Common myeloid progenitor, CD34-positive (primary cell): ENCODE results near the gene CACNB3.
A peak's percentile ranks its signal among the peaks of the same experiment; 100 is the strongest.

Source experiments
- CTCF ChIA-PET: fragments of 350-600 bp; sonication (Branson Sonifier 250); formaldehyde crosslinking; loops from one replicate; lab custom pipeline; 2021; ENCODE audit warnings: antibody characterized with exemption; lab: Charles Lee
- POLR2A ChIA-PET: fragments of 350-600 bp; sonication (Branson Sonifier 250); formaldehyde crosslinking; loops from one replicate; lab custom pipeline; 2021; ENCODE audit warnings: antibody characterized with exemption; lab: Charles Lee
- DNase-seq, 3 donors: peaks; one replicate each; pipeline versions ENCODE4 v3.0.0 to v3.0.0-alpha.2; 2013
- H3K27ac ChIP-seq, 2 experiments: 1 replicate in 1 of 2; 2 replicates in 1 of 2; pipeline ENCODE4 v1.7.0; 2013; ENCODE audit warnings: inconsistent platforms in 2 of 2, low read length in 2 of 2, mild to moderate bottlenecking in 2 of 2, low read depth in 1 of 2, moderate library complexity in 1 of 2; ENCODE audit not compliant: severe bottlenecking in 2 of 2, insufficient read depth in 1 of 2, poor library complexity in 1 of 2
- H3K27me3 ChIP-seq, 5 experiments: replicated peaks in 2 of 5; 1 replicate in 3 of 5; 2 replicates in 2 of 5; pipeline versions ENCODE4 v1.6.1 to v1.7.0; 2013; ENCODE audit warnings: low read length in 4 of 5, mild to moderate bottlenecking in 2 of 5, moderate library complexity in 2 of 5, inconsistent platforms in 1 of 5; ENCODE audit not compliant: insufficient read depth in 5 of 5, control insufficient read depth in 4 of 5
- H3K36me3 ChIP-seq, 4 experiments: 1 replicate in 2 of 4; 2 replicates in 2 of 4; pipeline versions ENCODE4 v1.6.1 to v1.7.0; 2013; ENCODE audit warnings: low read length in 3 of 4, control low read depth in 1 of 4, mild to moderate bottlenecking in 1 of 4; ENCODE audit not compliant: control insufficient read depth in 4 of 4, insufficient read depth in 4 of 4
- H3K4me1 ChIP-seq, 4 experiments: 1 replicate in 3 of 4; 2 replicates in 1 of 4; pipeline versions ENCODE4 v1.6.1 to v1.7.1; 2013; ENCODE audit warnings: low read length in 3 of 4, mild to moderate bottlenecking in 3 of 4, control low read depth in 1 of 4, inconsistent platforms in 1 of 4, moderate library complexity in 1 of 4; ENCODE audit not compliant: control insufficient read depth in 4 of 4, insufficient read depth in 4 of 4; ENCODE audit errors: control extremely low read depth in 1 of 4
- H3K4me3 ChIP-seq, 7 experiments: 1 replicate in 4 of 7; 2 replicates in 3 of 7; pipeline versions ENCODE4 v1.5.1 to v1.7.0; 2013; ENCODE audit warnings: mild to moderate bottlenecking in 7 of 7, low read length in 6 of 7, moderate library complexity in 6 of 7, inconsistent platforms in 2 of 7, low read depth in 2 of 7, control low read depth in 1 of 7; ENCODE audit not compliant: insufficient read depth in 4 of 7, control insufficient read depth in 1 of 7; ENCODE audit errors: extremely low read depth in 1 of 7
- H3K9me3 ChIP-seq, 5 experiments: 1 replicate in 4 of 5; 2 replicates in 1 of 5; pipeline versions ENCODE4 v1.6.1 to v1.7.1; 2013; ENCODE audit warnings: low read length in 4 of 5, mild to moderate bottlenecking in 2 of 5, inconsistent platforms in 1 of 5, low read depth in 1 of 5, moderate library complexity in 1 of 5; ENCODE audit not compliant: control insufficient read depth in 4 of 5, insufficient read depth in 2 of 5; ENCODE audit errors: control extremely low read depth in 1 of 5
- WGBS: methylation state at CpG from one replicate; pipeline ENCODE4 v1.1.5; 2013; ENCODE audit not compliant: insufficient coverage; 5-methylcytosine and 5-hydroxymethylcytosine counted together

Gene CACNB3

DNA sequence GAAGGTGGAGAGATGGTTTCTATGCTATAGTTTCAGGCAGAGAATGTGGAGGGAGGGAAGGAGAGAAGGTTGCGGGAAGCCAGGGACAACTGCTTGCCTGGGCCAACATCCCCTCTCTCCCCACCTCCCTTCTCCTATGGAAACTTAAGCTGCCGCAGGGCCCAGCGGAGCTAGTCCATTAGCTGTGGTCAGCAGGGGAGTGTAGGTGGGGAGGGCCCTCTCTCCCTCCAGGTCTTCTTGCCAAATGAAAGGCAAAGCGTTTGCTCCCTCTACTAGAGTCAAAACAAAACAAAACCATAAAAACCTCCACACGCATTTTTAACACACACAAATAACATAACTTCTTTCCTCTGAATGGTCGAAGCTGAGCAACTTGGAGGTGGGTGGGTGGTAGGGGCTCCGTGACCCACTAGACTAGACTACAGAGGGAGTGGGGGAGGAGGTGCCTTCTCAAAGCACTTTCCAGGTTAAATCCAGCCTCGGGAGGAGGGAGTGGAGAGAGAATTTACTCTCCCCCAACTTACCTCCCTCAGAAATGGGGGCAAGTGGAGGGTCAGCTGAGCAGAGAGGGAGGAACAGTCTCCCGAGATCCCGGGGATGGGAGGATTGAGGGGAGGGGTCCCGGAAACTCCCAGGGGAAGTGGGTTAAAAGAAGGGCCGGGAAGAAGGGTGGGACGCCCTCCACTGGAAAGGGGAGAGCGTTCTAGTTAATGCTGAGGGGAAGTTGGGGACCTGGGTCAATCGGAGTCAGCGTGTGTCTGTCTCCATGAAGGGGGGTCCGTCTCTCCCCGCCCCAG is 4.6 kb upstream of the CACNB3 start:
- Histone ChIP-seq H3K4me1 (peaks cover 0 to 39% (median 29%) of the 10 kb centered on the region in 4 experiments), H3K27ac (peak overlapping the region in 1 of 2 experiments; percentile 54), H3K4me3 (peak overlapping the region; percentile 72 to 88 (median 79)), H3K9me3 (no peaks in the 10 kb centered on the region), H3K27me3 (peaks cover 0 to 9% (median 0%) of the 10 kb centered on the region in 5 experiments), H3K36me3 (no peaks in the 10 kb centered on the region)
- 8% methylated on average over 11 of the region's 18 CpGs for WGBS
- POLR2A ChIA-PET: interaction anchor here (0.5 to 0.9 kb wide), 3 partner anchors 23 to 585 kb away, joined by 3 to 4 read pairs (median 4); no protein-coding TSS in a partner anchor
- DNase-seq: peak in 1 of 3 donors; percentile 19
- CTCF ChIA-PET: interaction anchor here (0.9 to 4.7 kb wide), 19 partner anchors 8 to 105 kb away, joined by 3 to 40 read pairs (median 5); no protein-coding TSS in a partner anchor

DNA sequence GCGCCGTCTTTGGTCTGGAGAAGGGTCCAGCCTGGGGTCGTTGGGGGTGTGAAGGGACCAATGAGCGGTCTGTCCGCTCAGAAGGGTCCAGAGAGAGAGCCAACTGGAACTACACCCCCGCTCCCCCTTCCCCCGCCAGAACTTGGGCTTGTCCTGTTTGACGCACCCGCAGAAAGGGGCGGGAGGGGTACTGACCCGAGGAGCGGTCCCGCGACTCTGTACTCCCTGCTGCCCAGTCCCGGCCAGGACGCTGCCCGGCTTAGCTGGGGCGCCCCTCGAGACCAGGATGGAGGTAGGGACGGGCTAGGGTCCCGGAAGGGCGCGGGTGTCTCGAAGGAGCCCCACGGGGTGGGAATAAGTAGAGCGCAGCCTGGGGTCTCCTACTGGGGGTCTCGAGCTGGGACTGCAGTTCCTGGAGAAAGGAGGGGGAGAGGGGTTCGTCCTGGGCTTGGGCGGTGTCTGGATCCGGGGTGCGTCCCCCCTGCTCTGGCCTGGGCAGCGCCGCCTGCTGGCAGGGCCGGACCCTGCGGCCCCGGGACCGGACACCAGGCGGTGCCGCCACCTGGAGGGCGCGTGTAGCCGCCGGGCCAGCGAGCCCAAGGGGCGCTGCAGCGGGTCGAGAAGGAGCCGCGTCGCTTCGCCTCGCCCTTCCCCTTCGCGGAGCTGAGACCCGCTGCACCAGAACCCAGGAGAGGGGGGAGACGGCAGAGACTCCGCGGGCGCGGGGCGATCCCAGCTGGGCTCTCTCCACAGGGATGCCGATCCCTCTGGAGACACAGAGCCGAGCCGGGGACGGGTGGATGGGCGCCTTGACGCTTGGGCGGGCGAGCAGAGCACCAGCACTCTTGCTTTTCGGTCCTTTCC is 3.8 kb upstream of the CACNB3 start:
- peak overlapping the region; percentile 72 to 88 (median 79) for H3K4me3 ChIP-seq
- peak overlapping the region in 1 of 2 experiments; percentile 58 for H3K27ac ChIP-seq
- DNase-seq: peak; percentile 80 to 85 (median 82)
- H3K4me1 ChIP-seq: peaks cover 0 to 44% (median 36%) of the 10 kb centered on the region in 4 experiments
- ChIA-PET CTCF (interaction anchor here (0.7 to 4.7 kb wide), 31 partner anchors 9 to 111 kb away, joined by 3 to 37 read pairs (median 4); partner anchors contain the start of genes ADCY6, DDX23 and FKBP11), POLR2A (interaction anchor here (0.6 to 1.2 kb wide), 3 partner anchors 51 to 584 kb away, joined by 3 to 4 read pairs (median 4); partner anchors contain the start of gene RND1)
- no peaks in the 10 kb centered on the region for H3K9me3 ChIP-seq
- 0% methylated on average over 58 of the region's 70 CpGs for WGBS
- H3K27me3 ChIP-seq: peaks cover 0 to 9% (median 0%) of the 10 kb centered on the region in 5 experiments
- no peaks in the 10 kb centered on the region for H3K36me3 ChIP-seq

DNA sequence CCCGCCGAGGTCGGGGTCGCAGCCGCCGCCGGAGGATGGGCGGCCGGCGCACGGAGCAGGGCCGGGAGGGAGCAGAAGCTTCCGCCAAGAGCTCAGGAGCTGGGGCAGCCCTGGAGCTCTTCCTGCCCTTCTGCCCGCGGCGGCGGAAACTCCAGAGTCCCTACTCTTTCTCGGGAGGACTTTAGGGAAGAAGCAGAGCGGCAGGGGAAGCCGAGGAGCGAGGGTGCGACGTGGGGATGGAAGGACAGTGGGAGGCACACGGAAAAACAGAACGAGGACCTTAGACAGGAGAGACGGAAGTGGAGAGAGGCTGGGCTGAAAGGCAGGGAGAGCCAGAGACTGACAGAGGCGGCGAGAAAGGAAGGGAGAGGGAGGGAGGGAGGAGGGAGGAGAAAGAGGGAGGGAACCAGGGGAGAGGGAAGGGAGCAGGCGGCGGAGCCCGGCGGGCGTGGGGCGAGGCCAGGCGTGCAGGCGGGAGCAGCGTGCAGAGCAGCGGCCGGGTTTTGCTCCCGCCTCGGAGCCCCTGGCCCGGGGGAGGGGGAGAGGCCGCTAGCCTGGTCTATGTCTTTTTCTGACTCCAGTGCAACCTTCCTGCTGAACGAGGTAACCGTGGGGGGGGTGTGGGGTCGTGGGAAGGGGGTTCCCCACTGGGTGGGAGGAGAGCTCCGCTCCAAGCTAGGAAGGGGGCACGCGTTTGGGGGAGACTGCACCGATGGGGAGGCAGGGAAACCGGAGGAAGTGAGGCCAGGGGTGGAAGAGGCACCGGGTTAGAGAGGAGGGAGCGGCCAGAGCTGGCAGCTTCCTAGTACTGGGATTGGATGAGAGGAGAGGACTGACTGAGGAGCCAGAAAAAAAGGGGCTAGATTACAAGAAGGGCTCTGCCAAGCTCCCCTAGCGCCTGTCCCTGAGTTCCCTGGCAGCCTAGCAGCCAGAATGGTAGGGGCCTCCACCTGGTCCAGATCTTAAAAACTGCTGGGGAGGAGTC is 2.9 kb upstream of the CACNB3 start:
- H3K27ac ChIP-seq: peak overlapping the region in 1 of 2 experiments; percentile 58
- peaks cover 0 to 50% (median 36%) of the 10 kb centered on the region in 4 experiments for H3K4me1 ChIP-seq
- CTCF ChIA-PET: interaction anchor here (0.7 to 4.7 kb wide), 36 partner anchors 10 to 110 kb away, joined by 3 to 37 read pairs (median 4); partner anchors contain the start of genes ADCY6, DDX23 and FKBP11
- no peaks in the 10 kb centered on the region for H3K36me3 ChIP-seq
- DNase-seq: peak in 2 of 3 donors; percentile 39 to 40
- POLR2A ChIA-PET: interaction anchor here (1.2 kb wide), 1 partner anchor 50 kb away, joined by 3 read pairs; the partner anchor contains the start of gene RND1
- peaks cover 0 to 9% (median 0%) of the 10 kb centered on the region in 5 experiments for H3K27me3 ChIP-seq
- H3K9me3 ChIP-seq: no peaks in the 10 kb centered on the region
- WGBS: 0% methylated on average over 40 of the region's 54 CpGs
- H3K4me3 ChIP-seq: peak overlapping the region; percentile 72 to 88 (median 79)

DNA sequence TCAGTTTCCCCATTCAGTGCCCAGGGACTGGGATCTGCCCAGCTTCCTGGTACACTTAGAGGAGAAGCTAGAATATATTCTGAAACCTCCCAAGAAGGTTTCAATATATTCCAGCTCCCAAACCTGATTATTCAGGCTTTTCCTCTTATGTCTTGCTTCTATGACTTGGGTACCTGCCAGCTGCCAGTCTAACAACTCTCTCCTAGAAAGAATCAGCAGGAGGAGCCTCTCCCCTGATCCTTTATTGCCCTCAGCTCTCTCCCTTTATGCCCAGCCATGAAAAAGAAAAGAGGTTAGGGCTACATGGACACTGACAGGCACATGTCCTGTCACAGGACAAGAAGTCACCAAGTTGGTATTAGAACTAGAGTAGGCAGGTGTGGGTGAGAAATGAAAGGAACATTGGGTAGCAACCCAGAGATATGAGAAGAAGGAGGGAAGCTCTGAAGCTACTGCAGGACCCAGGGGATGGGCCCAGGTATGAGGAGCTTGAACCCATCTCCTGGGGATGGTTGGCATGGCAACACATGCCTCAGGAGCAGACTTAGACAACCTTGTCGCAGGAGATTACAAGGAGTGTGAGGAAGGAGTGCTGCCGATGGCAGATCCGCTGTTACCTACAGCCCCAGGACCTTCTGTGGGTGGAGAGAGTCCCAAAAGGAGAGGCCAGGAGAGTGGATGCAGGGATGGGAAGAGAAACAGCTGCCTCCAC is 2.0 kb upstream of the CACNB3 start:
- ChIA-PET POLR2A (no interaction called here), CTCF (interaction anchor here (0.7 to 4.7 kb wide), 12 partner anchors 9 to 67 kb away, joined by 3 to 37 read pairs (median 6); partner anchors contain the start of genes ADCY6 and DDX23)
- DNase-seq: no peak
- Histone ChIP-seq H3K9me3 (no peaks in the 10 kb centered on the region), H3K27ac (no peak overlapping the region), H3K4me1 (peaks cover 0 to 52% (median 36%) of the 10 kb centered on the region in 4 experiments), H3K36me3 (no peaks in the 10 kb centered on the region), H3K4me3 (peak overlapping the region in 4 of 7 experiments; percentile 79 to 88 (median 84)), H3K27me3 (peaks cover 0 to 9% (median 0%) of the 10 kb centered on the region in 5 experiments)
- WGBS: 100% methylated on average over 3 of the region's 3 CpGs

GRCh38 chr12:48818831-48819590 is 715 bp downstream of the CACNB3 start:
- H3K27me3 ChIP-seq: peaks cover 0 to 9% (median 0%) of the 10 kb centered on the region in 5 experiments
- WGBS: 18% methylated on average over 14 of the region's 37 CpGs
- H3K4me3 ChIP-seq: peak overlapping the region; percentile 23 to 89 (median 67)
- no peaks in the 10 kb centered on the region for H3K36me3 ChIP-seq
- peaks cover 0 to 47% (median 33%) of the 10 kb centered on the region in 4 experiments for H3K4me1 ChIP-seq
- H3K9me3 ChIP-seq: no peaks in the 10 kb centered on the region
- H3K27ac ChIP-seq: no peak overlapping the region
- ChIA-PET CTCF (interaction anchor here (0.7 to 1.1 kb wide), 4 partner anchors 9 to 66 kb away, joined by 3 to 8 read pairs (median 5); partner anchors contain the start of gene DDX23), POLR2A (no interaction called here)
- DNase-seq: peak in 2 of 3 donors; percentile 42 to 70
